ENCODE measurements around the gene PRRT4.

Gene PRRT4

GRCh38 chr7:128374041-128374440 is 12.6 kb upstream of the PRRT4 start:
- no peak for DNase-seq (ENCODE audit: low spot score)

GRCh38 chr7:128373606-128374005 is 12.1 kb upstream of the PRRT4 start:
- no peak for DNase-seq (ENCODE audit: low spot score)

DNA sequence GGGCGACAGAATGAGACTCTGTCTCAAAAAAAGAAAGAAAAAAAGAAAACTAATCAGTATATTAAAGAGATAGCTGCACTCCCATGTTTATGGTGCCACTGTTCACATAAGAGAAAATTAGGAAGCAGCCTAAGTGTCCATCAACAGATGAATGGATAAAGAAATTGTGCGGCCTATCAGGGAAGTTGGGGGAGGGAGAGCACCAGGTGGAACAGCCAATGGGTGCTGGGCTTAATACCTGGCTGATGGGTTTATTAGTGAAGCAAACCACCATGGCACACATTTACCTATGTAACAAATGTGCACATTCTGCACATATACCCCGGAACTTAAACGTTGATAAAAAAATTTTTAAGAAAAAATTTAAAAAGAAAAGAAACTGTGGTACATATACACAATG is 9.0 kb upstream of the PRRT4 start:
- no peak for DNase-seq (ENCODE audit: low spot score)

DNA sequence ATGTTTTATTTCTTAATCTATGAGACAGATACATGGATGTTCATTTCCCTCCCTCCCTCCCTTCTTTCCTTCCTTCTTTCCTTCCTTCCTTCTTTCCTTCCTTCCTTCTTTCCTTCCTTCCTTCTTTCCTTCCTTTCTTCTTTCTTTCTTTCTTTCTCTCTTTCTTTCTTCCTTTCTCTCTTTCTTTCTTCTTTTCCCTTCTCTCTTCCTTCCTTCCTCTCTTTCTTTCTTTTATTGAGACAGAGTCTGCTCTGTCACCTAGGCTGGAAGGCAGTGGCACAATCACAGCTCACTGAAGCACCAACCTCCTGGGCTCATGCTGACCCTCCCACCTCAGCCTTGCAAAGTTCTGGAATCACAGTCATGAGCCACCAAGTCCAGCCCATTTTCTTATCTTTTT is 5.5 kb upstream of the PRRT4 start:
- DNase-seq (ENCODE audit: low spot score): no peak

- DNase-seq (ENCODE audit: low spot score): no peak
These were observed 4.8 kb upstream of the PRRT4 start for GRCh38 chr7:128366300-128366699.

DNA sequence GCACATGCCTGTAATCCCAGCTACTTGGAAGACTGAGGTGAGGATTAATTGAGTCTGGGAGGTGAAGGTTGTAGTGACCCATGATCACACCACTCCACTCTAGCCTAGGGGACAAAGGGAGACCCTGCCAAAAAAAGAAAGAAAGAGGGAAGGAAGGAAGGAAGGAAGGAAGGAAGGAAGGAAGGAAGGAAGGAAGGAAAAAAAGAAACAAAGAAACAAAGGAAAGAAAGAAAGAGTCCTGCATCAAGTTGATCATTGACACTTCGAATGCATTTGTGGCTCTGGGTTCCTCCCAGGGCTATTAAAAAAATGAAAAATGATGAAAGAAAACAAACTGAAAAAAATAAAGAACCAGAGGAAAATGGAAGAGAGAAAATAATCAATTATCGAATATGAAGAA is 3.9 kb upstream of the PRRT4 start:
- DNase-seq (ENCODE audit: low spot score): no peak

GRCh38 chr7:128364166-128364870 is 2.8 kb upstream of the PRRT4 start:
- DNase-seq (ENCODE audit: low spot score): no peak

GRCh38 chr7:128363261-128363721 is 1.8 kb upstream of the PRRT4 start:
- no peak for DNase-seq (ENCODE audit: low spot score)

- no peak for DNase-seq (ENCODE audit: low spot score)
These were observed 1.2 kb upstream of the PRRT4 start for GRCh38 chr7:128362670-128363069.

- no peak for DNase-seq (ENCODE audit: low spot score)
These were observed 1.2 kb downstream of the PRRT4 start for GRCh38 chr7:128360359-128360678.

DNA sequence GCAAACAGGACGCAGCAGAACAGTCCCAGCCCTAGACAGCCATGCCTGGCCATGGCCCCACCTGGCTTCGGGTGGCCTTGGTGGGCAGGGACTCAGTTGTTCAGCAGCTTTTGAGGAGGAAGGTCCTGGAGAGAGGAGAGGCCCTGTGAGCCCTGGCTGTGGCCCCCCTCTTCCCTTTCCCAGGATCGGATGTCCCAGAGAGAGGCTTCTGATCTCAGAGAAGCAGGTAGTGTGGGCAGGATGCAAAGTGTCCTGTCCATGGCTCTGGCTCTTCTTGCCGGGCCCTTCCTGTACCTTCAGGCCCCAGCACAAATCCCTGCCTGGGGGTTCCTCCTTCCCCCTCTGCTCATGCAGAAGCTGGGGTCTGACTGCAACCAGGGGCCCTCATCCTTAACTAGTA is 1.6 kb downstream of the PRRT4 start:
- DNase-seq (ENCODE audit: low spot score): no peak

DNA sequence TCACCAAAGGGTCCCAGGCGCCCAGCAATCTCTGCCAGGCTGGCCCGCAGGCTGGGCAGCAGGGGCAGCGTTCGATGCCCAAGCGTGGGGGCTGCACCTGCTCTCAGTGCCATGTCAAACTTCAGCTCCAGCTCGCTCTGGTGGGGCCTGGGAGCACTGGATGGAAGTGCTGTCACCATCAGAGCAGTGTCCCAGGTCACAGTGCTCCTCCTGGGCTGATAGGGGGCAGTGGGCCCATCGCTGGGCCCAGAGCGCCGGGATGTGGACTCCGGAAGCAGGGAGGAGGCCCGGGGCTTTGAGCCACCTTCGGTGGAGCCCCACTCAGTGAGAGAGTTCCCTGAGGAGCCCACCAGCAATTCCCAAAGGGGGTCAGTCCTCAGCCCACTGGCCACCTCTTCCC is 2.2 kb downstream of the PRRT4 start:
- no peak for DNase-seq (ENCODE audit: low spot score)

- DNase-seq (ENCODE audit: low spot score): no peak
These were observed 3.3 kb downstream of the PRRT4 start for GRCh38 chr7:128358233-128358632.

- no peak for DNase-seq (ENCODE audit: low spot score)
These were observed 4.3 kb downstream of the PRRT4 start for GRCh38 chr7:128357217-128357613.

GRCh38 chr7:128356546-128357216 is 4.8 kb downstream of the PRRT4 start:
- DNase-seq (ENCODE audit: low spot score): no peak

- no peak for DNase-seq (ENCODE audit: low spot score)
These were observed 7.9 kb downstream of the PRRT4 start for GRCh38 chr7:128353610-128354009.

DNA sequence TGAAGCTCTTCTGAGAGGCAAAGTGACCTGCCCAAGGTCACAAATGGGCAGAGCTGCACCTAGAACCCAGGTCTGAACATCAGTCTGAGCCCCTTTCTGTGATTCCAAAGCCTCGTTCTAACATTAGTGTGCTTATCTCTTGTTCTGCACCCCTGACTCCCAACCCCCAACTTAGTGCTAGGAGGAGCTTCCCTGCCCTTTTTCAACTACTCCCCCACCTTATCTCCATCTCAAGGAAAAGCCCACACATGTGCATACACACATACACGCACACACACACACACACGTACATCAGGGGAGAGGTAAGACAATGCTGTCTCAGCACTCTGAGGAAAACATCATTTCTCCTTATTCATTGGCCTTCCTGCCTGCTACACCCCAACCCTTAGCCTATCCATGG is 8.3 kb downstream of the PRRT4 start:
- DNase-seq (ENCODE audit: low spot score): no peak

GRCh38 chr7:128352636-128353035 is 8.9 kb downstream of the PRRT4 start:
- no peak for DNase-seq (ENCODE audit: low spot score)

DNA sequence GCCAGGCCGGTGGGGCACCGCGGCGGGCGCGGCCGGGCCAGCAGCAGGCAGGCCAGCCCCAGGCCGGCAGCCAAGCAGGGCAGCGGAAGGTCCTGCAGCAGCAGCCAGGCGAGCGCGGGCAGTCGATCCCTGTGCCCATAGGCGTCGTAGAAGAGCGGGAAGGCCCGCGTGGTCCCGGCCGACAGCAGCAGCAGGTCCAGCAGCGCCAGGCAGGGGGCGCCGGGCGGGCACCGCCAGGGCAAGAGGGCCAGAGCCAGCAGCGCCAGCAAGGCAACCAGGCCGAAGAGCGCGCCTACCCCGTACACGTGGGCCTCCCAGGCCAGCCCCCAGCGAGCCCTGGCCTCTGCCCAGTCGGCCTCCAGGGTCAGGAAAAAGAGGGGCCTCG is 9.3 kb downstream of the PRRT4 start:
- peak; percentile 91 for DNase-seq (ENCODE audit: low spot score)

- DNase-seq (ENCODE audit: low spot score): peak; percentile 60
These were observed 10.0 kb downstream of the PRRT4 start for GRCh38 chr7:128351296-128352152.

DNA sequence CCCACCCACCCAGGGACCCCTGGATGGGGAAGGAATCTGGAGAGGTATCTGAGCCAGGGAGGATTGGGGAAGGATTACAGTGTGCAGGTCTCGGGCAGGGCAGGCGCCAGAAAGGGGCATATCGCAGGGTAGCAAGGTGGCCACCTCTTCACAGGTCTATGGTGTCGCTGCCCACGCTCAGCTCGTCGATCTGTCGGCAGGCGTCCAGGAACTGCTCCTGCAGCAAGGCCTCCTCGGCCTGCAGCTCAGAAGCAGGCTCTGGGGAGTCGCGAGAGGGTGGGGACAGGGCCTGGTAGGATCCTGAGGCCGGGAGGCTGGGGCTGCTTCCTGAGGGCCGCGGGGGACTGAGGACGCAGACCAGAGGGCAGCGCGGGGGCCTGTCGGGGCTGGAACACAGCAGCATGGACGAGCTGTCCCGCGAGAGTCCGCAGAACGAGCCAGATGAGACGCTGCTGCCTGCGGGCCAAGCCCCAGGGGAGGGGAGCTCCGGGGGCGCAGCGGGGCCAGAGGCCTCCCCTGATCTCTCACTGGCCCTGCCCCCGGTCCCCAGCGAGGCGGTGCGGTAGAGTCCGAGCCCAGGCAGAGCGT is 10.7 kb downstream of the PRRT4 start:
- DNase-seq (ENCODE audit: low spot score): no peak

GRCh38 chr7:128349466-128349825 is 12.0 kb downstream of the PRRT4 start:
- DNase-seq (ENCODE audit: low spot score): no peak

- DNase-seq (ENCODE audit: low spot score): peak; percentile 39
These were observed 13.8 kb downstream of the PRRT4 start for GRCh38 chr7:128347647-128348097.
